ENCODE results near the gene SLC25A13.

SLC25A13 gene

DNA sequence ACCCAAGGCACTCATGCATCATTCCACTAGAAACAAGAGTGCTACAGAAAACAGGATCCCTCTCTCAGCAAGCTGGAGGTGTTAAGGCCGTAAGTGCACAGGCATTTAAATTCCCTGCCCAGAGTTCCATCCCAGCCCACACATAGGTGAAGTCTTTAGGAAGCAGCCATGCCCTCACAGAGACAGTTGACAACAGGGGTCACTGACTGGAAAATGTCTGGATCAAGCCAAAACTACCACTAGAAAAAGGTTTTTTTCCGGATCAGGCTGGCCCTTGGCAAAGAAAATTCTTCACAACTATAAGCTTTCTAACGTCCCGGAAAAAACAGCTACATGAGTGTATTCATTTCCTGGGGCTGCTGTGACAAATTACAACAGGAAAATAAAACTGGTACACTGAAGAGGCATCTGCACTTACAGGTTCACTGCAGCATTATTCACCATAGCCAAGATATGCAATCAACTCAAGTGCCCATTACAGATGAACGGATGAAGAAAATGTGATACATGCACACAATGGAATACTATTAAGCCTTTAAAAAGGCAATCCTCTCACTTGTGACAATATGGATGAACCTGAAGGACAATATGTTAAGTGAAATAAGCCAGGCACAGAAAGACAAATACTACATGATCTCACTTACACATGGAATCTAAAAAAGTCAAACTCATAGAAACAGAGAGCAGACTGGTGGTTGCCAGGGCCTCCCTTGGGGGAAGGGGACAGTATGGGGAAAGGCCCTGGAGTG lies 52.5 kb downstream of the SLC25A13 start:
- no peaks in the 10 kb centered on the region for H3K36me3 ChIP-seq (replicated peaks)

DNA sequence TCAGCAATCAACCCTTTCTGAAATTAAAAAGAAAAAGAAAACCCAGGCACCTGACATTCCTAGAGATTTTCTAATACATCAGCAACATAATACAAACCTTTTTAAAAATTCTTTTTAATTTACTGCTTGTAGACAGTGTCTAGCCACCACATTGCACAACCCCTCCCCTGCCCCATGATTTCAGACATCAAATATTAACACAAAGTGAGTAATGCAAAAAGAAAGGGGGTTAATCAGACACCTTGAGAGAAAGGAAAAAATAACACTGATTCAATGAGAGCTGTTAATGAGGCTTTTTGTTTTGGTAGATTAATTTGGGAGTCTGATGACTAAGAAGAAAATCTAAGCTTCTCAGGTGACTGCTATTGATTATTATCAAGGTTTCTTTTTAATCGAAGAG lies 55.3 kb downstream of the SLC25A13 start:
- H3K4me3 ChIP-seq, result no peak overlapping the region
- H3K27me3 ChIP-seq (ENCODE audit: low read depth), result no peaks in the 10 kb centered on the region
- in situ Hi-C loops (cut with MboI; ENCODE audit: low sequenced_read_pairs), result no loop called here
- no peaks in the 10 kb centered on the region for H3K36me3 ChIP-seq (replicated peaks)
- DNase-seq (ENCODE audit: low spot score in 2 of 2), result no peak
- H3K4me1 ChIP-seq, result no peaks in the 10 kb centered on the region
- H3K9me3 ChIP-seq, result no peaks in the 10 kb centered on the region

More for the DNA sequence above, 52.5 kb downstream of the SLC25A13 start:
- Histone ChIP-seq H3K4me3 (no peak overlapping the region), H3K27me3 (ENCODE audit: low read depth) (no peaks in the 10 kb centered on the region), H3K4me1 (peaks cover 6% of the 10 kb centered on the region; the same call in 1 of the 2 replicates), H3K9me3 (no peaks in the 10 kb centered on the region)
- no peak for DNase-seq (ENCODE audit: low spot score in 2 of 2)
- in situ Hi-C loops (cut with MboI; ENCODE audit: low sequenced_read_pairs), result no loop called here

- in situ Hi-C loops (cut with MboI; ENCODE audit: low sequenced_read_pairs), result no loop called here
- Histone ChIP-seq H3K27me3 (ENCODE audit: low read depth) (no peaks in the 10 kb centered on the region), H3K4me1 (no peaks in the 10 kb centered on the region), H3K36me3 (replicated peaks) (no peaks in the 10 kb centered on the region), H3K4me3 (no peak overlapping the region), H3K9me3 (no peaks in the 10 kb centered on the region)
- no peak for DNase-seq (ENCODE audit: low spot score in 2 of 2)
These were observed 55.9 kb downstream of the SLC25A13 start for GRCh38 chr7:96266015-96266414.

DNA sequence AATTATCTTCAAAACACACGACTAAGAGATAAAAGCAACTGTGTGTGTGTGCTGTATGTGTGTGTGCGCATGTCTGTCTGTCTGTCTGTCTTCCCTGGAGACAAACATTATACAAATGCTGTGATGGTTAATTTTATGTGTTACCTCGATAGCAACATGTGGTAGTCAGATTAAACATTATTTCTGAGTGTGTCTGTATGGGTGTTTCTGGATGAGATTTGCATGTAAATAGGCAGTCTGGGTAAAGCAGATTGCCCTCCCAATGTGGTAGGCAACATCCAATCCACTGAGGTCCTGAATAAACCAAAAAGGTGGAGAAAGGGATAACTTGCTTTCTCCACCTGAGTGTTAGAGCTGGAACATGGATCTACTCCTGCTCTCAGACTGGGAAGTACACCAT lies 67.9 kb downstream of the SLC25A13 start:
- Histone ChIP-seq H3K4me3 (no peak overlapping the region), H3K27me3 (ENCODE audit: low read depth) (no peaks in the 10 kb centered on the region), H3K36me3 (replicated peaks) (no peaks in the 10 kb centered on the region), H3K9me3 (no peaks in the 10 kb centered on the region), H3K4me1 (0 out of 2 replicates have a peak, but pooled peaks cover 2% of the 10 kb centered on the region)
- in situ Hi-C loops (cut with MboI; ENCODE audit: low sequenced_read_pairs), result no loop called here
- no peak for DNase-seq (ENCODE audit: low spot score in 2 of 2)

GRCh38 chr7:96253441-96253840 lies 68.5 kb downstream of the SLC25A13 start:
- Histone ChIP-seq H3K36me3 (replicated peaks) (no peaks in the 10 kb centered on the region), H3K27me3 (ENCODE audit: low read depth) (no peaks in the 10 kb centered on the region), H3K9me3 (no peaks in the 10 kb centered on the region), H3K4me3 (no peak overlapping the region), H3K4me1 (0 out of 2 replicates have a peak, but pooled peaks cover 2% of the 10 kb centered on the region)
- DNase-seq (ENCODE audit: low spot score in 2 of 2), result no peak
- in situ Hi-C loops (cut with MboI; ENCODE audit: low sequenced_read_pairs), result no loop called here

DNA sequence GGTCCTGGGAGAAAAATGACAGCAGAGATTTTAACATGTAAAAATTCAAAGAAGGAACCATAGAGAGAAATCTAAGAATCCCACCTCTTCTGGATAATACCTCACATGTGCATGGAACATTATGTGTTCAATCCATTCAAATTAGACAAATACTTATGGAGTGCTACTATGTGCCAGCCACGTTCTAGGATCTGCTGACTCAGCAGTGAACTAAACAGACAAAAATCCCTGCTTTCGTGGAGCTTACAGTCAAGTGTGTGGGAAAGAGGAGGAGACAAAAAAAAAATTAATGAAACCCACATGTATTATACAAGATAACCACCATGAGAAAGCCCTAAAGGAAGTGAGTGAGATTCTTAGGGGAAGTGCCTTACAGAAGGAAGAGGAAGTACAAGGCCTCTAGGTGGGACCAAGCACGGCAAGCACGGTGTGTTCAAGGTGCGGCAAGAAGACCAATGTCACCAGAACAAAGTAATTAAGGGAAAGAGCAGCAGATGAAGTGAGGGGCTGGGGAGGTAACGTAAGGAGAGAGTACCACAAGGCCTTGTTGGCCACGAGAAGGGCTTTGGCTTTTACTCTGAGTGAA lies 71.0 kb downstream of the SLC25A13 start:
- Histone ChIP-seq H3K27me3 (ENCODE audit: low read depth) (no peaks in the 10 kb centered on the region), H3K36me3 (replicated peaks) (no peaks in the 10 kb centered on the region; the same call in 1 of the 2 replicates), H3K4me1 (peaks cover 21% of the 10 kb centered on the region), H3K4me3 (no peak overlapping the region), H3K9me3 (no peaks in the 10 kb centered on the region)
- no peak for DNase-seq (ENCODE audit: low spot score in 2 of 2)
- in situ Hi-C loops (cut with MboI; ENCODE audit: low sequenced_read_pairs), result no loop called here

GRCh38 chr7:96248405-96248804 lies 73.5 kb downstream of the SLC25A13 start:
- no peaks in the 10 kb centered on the region for H3K27me3 ChIP-seq (ENCODE audit: low read depth)
- in situ Hi-C loops (cut with MboI; ENCODE audit: low sequenced_read_pairs), result no loop called here
- peaks cover 25% of the 10 kb centered on the region for H3K4me1 ChIP-seq
- no peaks in the 10 kb centered on the region for H3K9me3 ChIP-seq
- H3K36me3 ChIP-seq (replicated peaks), result no peaks in the 10 kb centered on the region; the same call in 1 of the 2 replicates
- DNase-seq (ENCODE audit: low spot score in 2 of 2), result no peak
- no peak overlapping the region for H3K4me3 ChIP-seq

DNA sequence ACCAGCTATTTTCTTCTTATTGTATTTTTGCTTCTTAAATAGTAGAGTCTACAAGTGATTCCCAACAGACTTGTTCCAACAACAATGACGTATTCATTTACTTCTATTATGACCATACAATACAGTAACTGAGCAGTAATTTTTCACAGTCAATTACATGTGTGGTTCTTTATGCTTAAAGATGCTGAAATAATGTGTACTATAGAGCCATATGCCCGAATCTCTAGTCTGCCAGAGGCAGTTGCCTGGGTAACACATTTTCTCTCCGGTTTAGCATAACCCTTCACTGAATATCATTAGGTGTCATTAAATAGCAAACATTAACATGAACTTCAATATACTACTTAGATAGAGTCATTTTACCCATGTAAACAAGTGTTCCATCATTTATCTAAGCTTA lies 75.0 kb downstream of the SLC25A13 start:
- H3K27me3 ChIP-seq (ENCODE audit: low read depth), result no peaks in the 10 kb centered on the region
- peak; percentile 21 to 75 for DNase-seq (ENCODE audit: low spot score in 2 of 2)
- H3K4me1 ChIP-seq, result peaks cover 25% of the 10 kb centered on the region
- no peaks in the 10 kb centered on the region; the same call in 1 of the 2 replicates for H3K36me3 ChIP-seq (replicated peaks)
- H3K4me3 ChIP-seq, result no peak overlapping the region
- in situ Hi-C loops (cut with MboI; ENCODE audit: low sequenced_read_pairs), result no loop called here
- H3K9me3 ChIP-seq, result no peaks in the 10 kb centered on the region

DNA sequence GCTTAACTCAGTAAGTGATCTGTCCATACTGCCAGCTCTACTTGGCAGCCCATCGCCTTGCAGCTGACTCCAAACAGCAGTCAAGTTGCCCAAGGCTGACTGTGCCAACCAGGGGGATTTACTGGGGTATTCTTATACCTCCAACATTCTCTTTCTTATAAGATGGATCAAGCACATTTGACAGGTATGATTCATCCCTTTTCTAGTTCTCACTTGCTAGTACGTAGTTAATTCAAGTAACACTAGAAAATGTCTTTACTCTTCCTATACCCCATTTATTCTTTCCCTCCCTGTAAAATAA lies 77.0 kb downstream of the SLC25A13 start:
- DNase-seq (ENCODE audit: low spot score in 2 of 2), result no peak
- H3K27me3 ChIP-seq (ENCODE audit: low read depth), result no peaks in the 10 kb centered on the region
- peaks cover 25% of the 10 kb centered on the region for H3K4me1 ChIP-seq
- H3K4me3 ChIP-seq, result no peak overlapping the region
- no peaks in the 10 kb centered on the region; the same call in 1 of the 2 replicates for H3K36me3 ChIP-seq (replicated peaks)
- H3K9me3 ChIP-seq, result no peaks in the 10 kb centered on the region
- in situ Hi-C loops (cut with MboI; ENCODE audit: low sequenced_read_pairs), result no loop called here

DNA sequence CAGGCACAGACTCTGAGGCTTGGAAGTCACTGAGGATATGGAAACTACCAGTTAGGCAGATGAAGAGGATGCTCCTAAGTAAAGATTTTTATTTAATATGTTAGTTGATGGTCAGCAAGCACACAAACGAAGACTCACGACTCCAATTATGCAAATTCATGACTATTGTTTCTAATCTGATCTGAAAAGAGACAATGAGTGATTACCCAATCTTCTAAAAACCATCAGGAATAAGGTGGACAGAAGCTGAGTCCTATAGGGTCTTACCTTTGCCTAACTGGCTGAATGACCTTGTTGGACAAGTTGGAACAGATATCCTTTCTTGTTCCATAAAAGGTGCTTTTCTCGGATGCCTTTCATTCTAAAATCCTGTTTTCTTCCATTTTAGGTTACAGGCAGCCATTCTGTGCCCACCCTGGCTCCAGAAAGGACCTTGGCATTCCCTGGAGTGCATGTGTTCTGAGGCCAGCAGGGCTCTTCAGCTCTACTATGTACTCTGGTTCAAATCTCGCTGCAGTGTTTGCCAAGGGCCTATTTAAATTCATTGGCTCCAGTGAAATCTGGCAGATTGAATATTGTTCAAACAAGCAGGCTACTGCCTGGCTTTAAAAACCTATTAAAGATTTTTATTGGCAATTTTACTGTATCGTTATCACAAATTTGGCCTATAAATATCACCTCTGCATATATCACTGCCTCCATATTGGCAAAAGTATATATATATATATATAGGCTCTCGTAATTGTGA lies 77.5 kb downstream of the SLC25A13 start:
- no peak for DNase-seq (ENCODE audit: low spot score in 2 of 2)
- no peaks in the 10 kb centered on the region; the same call in 1 of the 2 replicates for H3K36me3 ChIP-seq (replicated peaks)
- in situ Hi-C loops (cut with MboI; ENCODE audit: low sequenced_read_pairs), result no loop called here
- H3K4me1 ChIP-seq, result peaks cover 25% of the 10 kb centered on the region
- H3K4me3 ChIP-seq, result no peak overlapping the region
- H3K27me3 ChIP-seq (ENCODE audit: low read depth), result no peaks in the 10 kb centered on the region
- no peaks in the 10 kb centered on the region for H3K9me3 ChIP-seq

DNA sequence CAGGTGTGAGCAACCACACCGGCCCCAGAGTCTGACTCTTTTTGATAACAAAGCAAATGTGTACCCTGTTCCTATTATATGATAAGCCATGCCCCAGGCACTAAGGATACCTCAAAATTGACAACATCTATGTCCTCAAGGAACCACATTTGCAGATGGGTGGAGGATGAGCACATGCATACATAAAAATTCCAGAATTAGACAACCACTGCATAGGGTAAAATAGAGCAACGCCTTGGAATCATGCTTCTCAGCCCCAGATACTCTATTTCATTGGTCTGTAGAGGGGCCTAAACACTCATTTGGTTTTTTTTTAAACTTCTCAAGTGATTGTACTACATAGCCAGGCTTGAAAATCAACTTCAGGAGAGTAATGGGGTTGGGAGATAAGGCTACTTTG lies 78.7 kb downstream of the SLC25A13 start:
- no peaks in the 10 kb centered on the region for H3K9me3 ChIP-seq
- H3K27me3 ChIP-seq (ENCODE audit: low read depth), result no peaks in the 10 kb centered on the region
- no peak for DNase-seq (ENCODE audit: low spot score in 2 of 2)
- peaks cover 21% of the 10 kb centered on the region for H3K4me1 ChIP-seq
- H3K4me3 ChIP-seq, result no peak overlapping the region
- in situ Hi-C loops (cut with MboI; ENCODE audit: low sequenced_read_pairs), result no loop called here
- no peaks in the 10 kb centered on the region; the same call in 1 of the 2 replicates for H3K36me3 ChIP-seq (replicated peaks)

GRCh38 chr7:96241855-96242254 lies 80.0 kb downstream of the SLC25A13 start:
- H3K4me1 ChIP-seq, result peaks cover 11% of the 10 kb centered on the region
- no peaks in the 10 kb centered on the region for H3K27me3 ChIP-seq (ENCODE audit: low read depth)
- in situ Hi-C loops (cut with MboI; ENCODE audit: low sequenced_read_pairs), result no loop called here
- no peaks in the 10 kb centered on the region; the same call in 1 of the 2 replicates for H3K36me3 ChIP-seq (replicated peaks)
- no peak for DNase-seq (ENCODE audit: low spot score in 2 of 2)
- H3K9me3 ChIP-seq, result no peaks in the 10 kb centered on the region
- no peak overlapping the region for H3K4me3 ChIP-seq

- no peaks in the 10 kb centered on the region for H3K27me3 ChIP-seq (ENCODE audit: low read depth)
- H3K36me3 ChIP-seq (replicated peaks), result no peaks in the 10 kb centered on the region
- in situ Hi-C loops (cut with MboI; ENCODE audit: low sequenced_read_pairs), result no loop called here
- H3K4me3 ChIP-seq, result no peak overlapping the region
- DNase-seq (ENCODE audit: low spot score in 2 of 2), result no peak
- no peaks in the 10 kb centered on the region for H3K4me1 ChIP-seq
- H3K9me3 ChIP-seq, result no peaks in the 10 kb centered on the region
These were observed 82.7 kb downstream of the SLC25A13 start for GRCh38 chr7:96238976-96239766.
